ENCODE results near the gene TEDDM1. TPM values are rescaled to one million over a fixed set of nuclear protein-coding genes. Genes with fewer than 3 reads are reported as not detected.
A peak's percentile ranks its signal among the peaks of the same experiment; 100 is the strongest.

TEDDM1 gene
- total and polyA plus RNA-seq, 10 of the 15 experiments (the other 5 are each of a cell fraction or from before 2014, with no cell fraction given), result 0.11 TPM; not detected in 9

GRCh38 chr1:182426442-182427430 lies 26.3 kb upstream of the TEDDM1 start (continued):
- TF ChIP-seq, protein P1, sequence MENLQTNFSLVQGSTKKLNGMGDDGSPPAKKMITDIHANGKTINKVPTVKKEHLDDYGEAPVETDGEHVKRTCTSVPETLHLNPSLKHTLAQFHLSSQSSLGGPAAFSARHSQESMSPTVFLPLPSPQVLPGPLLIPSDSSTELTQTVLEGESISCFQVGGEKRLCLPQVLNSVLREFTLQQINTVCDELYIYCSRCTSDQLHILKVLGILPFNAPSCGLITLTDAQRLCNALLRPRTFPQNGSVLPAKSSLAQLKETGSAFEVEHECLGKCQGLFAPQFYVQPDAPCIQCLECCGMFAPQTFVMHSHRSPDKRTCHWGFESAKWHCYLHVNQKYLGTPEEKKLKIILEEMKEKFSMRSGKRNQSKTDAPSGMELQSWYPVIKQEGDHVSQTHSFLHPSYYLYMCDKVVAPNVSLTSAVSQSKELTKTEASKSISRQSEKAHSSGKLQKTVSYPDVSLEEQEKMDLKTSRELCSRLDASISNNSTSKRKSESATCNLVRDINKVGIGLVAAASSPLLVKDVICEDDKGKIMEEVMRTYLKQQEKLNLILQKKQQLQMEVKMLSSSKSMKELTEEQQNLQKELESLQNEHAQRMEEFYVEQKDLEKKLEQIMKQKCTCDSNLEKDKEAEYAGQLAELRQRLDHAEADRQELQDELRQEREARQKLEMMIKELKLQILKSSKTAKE (IDR thresholded peaks at IDR 0.05; ENCODE audit: low read depth, poor library complexity, severe bottlenecking), result peak; percentile 62
- no peak for TF ChIP-seq ASH2L (IDR thresholded peaks at IDR 0.05; ENCODE audit: borderline replicate concordance, low read depth)
- peak; percentile 5; the same call in 1 of the 2 replicates for TF ChIP-seq RAD21 (IDR thresholded peaks at IDR 0.05; ENCODE audit: insufficient read depth, low read depth, low read length)
- TF ChIP-seq, protein P2, sequence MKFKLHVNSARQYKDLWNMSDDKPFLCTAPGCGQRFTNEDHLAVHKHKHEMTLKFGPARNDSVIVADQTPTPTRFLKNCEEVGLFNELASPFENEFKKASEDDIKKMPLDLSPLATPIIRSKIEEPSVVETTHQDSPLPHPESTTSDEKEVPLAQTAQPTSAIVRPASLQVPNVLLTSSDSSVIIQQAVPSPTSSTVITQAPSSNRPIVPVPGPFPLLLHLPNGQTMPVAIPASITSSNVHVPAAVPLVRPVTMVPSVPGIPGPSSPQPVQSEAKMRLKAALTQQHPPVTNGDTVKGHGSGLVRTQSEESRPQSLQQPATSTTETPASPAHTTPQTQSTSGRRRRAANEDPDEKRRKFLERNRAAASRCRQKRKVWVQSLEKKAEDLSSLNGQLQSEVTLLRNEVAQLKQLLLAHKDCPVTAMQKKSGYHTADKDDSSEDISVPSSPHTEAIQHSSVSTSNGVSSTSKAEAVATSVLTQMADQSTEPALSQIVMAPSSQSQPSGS (IDR thresholded peaks at IDR 0.05; ENCODE audit: low read length), result peak; percentile 91; the same call in 1 of the 2 replicates
- TF ChIP-seq BCL11A (IDR thresholded peaks at IDR 0.05; ENCODE audit: low read depth, low read length), result peak; percentile 60; the same call in 1 of the 2 replicates
- peak in 1 of 2 experiments; percentile 58; a peak in 1 of 4 replicates for TF ChIP-seq ETV6 (conservative IDR thresholded peaks at IDR 0.05 in 1 of 2, IDR thresholded peaks at IDR 0.05 in 1 of 2; ENCODE audit: borderline replicate concordance in 1 of 2, low read depth in 1 of 2)
- no peak for TF ChIP-seq CEBPZ (IDR thresholded peaks at IDR 0.05; ENCODE audit: low read depth, low read length)
- no peak for TF ChIP-seq EGR1 (IDR thresholded peaks at IDR 0.05; ENCODE audit: borderline replicate concordance in 1 of 2, low read depth in 2 of 2, low read length in 2 of 2)
- no peak for TF ChIP-seq TAF1 (IDR thresholded peaks at IDR 0.05; ENCODE audit: borderline replicate concordance, low read depth, low read length)
- peak; percentile 74 for TF ChIP-seq CUX1 (IDR thresholded peaks at IDR 0.05; ENCODE audit: insufficient replicate concordance, low read depth, low read length)
- TF ChIP-seq BCL3 (IDR thresholded peaks at IDR 0.05; ENCODE audit: borderline replicate concordance, insufficient read depth, low read depth, low read length, poor library complexity, severe bottlenecking), result peak; percentile 70
